Endothelial cell of umbilical vein (primary cell): Measurements from ENCODE around the gene POU6F2.

Experiments used
- CTCF ChIP-seq, 2 donors: IDR thresholded peaks; 1 replicate in 1 of 2; 2 replicates in 1 of 2; pipeline ENCODE4 v1.5.1; 2011; ENCODE audit warnings: low read length in 2 of 2, mild to moderate bottlenecking in 2 of 2, moderate library complexity in 2 of 2, control low read depth in 1 of 2, inconsistent platforms in 1 of 2, low read depth in 1 of 2; ENCODE audit not compliant: insufficient read depth in 1 of 2; ENCODE audit errors: extremely low read depth in 1 of 2
- EZH2 ChIP-seq: IDR thresholded peaks from 2 replicates; pipeline ENCODE4 v1.6.1; 2012; ENCODE audit warnings: borderline replicate concordance, low read depth, mild to moderate bottlenecking, moderate library complexity, low read length, inconsistent platforms; ENCODE audit not compliant: severe bottlenecking
- POLR2A ChIP-seq: IDR thresholded peaks from 2 replicates; pipeline ENCODE4 v1.6.1; 2012; ENCODE audit warnings: low read depth, mild to moderate bottlenecking, control low read depth, low read length

DNA sequence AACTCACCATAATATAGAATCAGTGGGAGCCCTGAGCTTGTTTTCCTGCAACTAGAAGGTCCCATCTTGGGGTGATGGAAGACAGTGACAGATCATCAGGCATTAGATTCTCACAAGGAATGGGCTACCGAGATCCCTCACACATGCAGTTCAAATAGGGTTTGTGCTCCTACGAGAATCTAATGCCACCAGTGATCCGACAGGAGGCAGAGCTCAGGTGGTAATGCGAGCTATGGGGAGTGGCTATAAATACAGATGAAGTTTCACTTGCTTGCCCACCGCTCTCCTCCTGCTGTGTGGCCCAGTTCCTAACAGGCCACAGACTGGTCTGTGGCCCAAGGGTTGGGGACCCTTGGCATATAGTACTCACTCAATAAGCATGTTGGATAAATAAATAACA lies 93.4 kb downstream of the POU6F2 start:
- TF ChIP-seq EZH2 (no peak), POLR2A (no peak), CTCF (IDR thresholded peaks at IDR 0.05; ENCODE audit: extremely low read depth in 1 of 2, insufficient read depth in 1 of 2, low read depth in 1 of 2, low read length in 2 of 2) (no peak)
